Stimulated activated CD4-positive, alpha-beta T cell treated with anti-CD3 and anti-CD28 coated beads, TNF-alpha, amount 100 ng/mL, for 48 hours (primary cell): ENCODE results near the gene FSD2.
"Not testable (repeated sequence)": the region's sequence is repeated elsewhere in the genome, so short reads cannot be mapped to it uniquely, and the experiment has no call there.

ENCODE experiments used
- DNase-seq, 3 donors: peaks; one replicate each; pipeline ENCODE4 v3.0.0-alpha.2; 2020; ENCODE audit warnings: low read depth in 3 of 3

FSD2 gene

GRCh38 chr15:82798104-82798503 lies 7.8 kb downstream of the FSD2 start:
- DNase-seq, result no peak

GRCh38 chr15:82793737-82794136 lies 12.1 kb downstream of the FSD2 start:
- DNase-seq, result no peak

- DNase-seq, result no peak
Measured at GRCh38 chr15:82792068-82792467, 13.8 kb downstream of the FSD2 start.

GRCh38 chr15:82790321-82790720 lies 15.5 kb downstream of the FSD2 start:
- DNase-seq, result no peak

GRCh38 chr15:82789491-82789890 lies 16.4 kb downstream of the FSD2 start:
- DNase-seq, result no peak

GRCh38 chr15:82788496-82788895 lies 17.4 kb downstream of the FSD2 start:
- DNase-seq, result no peak

- no peak for DNase-seq
Measured at GRCh38 chr15:82781349-82781748, 24.5 kb downstream of the FSD2 start.

GRCh38 chr15:82778755-82779154 lies 27.1 kb downstream of the FSD2 start:
- DNase-seq, result no peak

- DNase-seq, result no peak
Measured at GRCh38 chr15:82774496-82774895, 31.4 kb downstream of the FSD2 start.

GRCh38 chr15:82771789-82772607 lies 33.9 kb downstream of the FSD2 start:
- DNase-seq, result no peak

- DNase-seq, result no peak
Measured at GRCh38 chr15:82768414-82769054, 37.3 kb downstream of the FSD2 start.

- DNase-seq, result no peak
Measured at GRCh38 chr15:82767163-82767829, 38.6 kb downstream of the FSD2 start.

GRCh38 chr15:82766201-82766600 lies 39.7 kb downstream of the FSD2 start:
- DNase-seq, result not testable (repeated sequence)

GRCh38 chr15:82764740-82765139 lies 41.1 kb downstream of the FSD2 start:
- DNase-seq, result no peak

GRCh38 chr15:82764117-82764490 lies 41.8 kb downstream of the FSD2 start:
- DNase-seq, result no peak

GRCh38 chr15:82763361-82764116 lies 42.3 kb downstream of the FSD2 start:
- no peak for DNase-seq

- DNase-seq, result no peak
Measured at GRCh38 chr15:82751308-82751707, 54.6 kb downstream of the FSD2 start.

- DNase-seq, result no peak
Measured at GRCh38 chr15:82750831-82751180, 55.1 kb downstream of the FSD2 start.

- peak; percentile 76 to 78 (median 77) for DNase-seq
Measured at GRCh38 chr15:82749951-82750830, 55.7 kb downstream of the FSD2 start.

- no peak for DNase-seq
Measured at GRCh38 chr15:82748315-82748714, 57.6 kb downstream of the FSD2 start.

GRCh38 chr15:82743810-82744209 lies 62.1 kb downstream of the FSD2 start:
- DNase-seq, result no peak
